GM18502 (cell line): ENCODE data around the gene FGR.
"Not testable (repeated sequence)": the region's sequence is repeated elsewhere in the genome, so short reads cannot be mapped to it uniquely, and the experiment has no call there.

Experiments
- ATAC-seq: cut with Tn5 transposase; IDR thresholded peaks from one replicate; pipeline ENCODE4 v1.9.1; 2021; ENCODE audit warnings: mild to moderate bottlenecking; ENCODE audit not compliant: unreplicated experiment, poor library complexity

Gene FGR

DNA sequence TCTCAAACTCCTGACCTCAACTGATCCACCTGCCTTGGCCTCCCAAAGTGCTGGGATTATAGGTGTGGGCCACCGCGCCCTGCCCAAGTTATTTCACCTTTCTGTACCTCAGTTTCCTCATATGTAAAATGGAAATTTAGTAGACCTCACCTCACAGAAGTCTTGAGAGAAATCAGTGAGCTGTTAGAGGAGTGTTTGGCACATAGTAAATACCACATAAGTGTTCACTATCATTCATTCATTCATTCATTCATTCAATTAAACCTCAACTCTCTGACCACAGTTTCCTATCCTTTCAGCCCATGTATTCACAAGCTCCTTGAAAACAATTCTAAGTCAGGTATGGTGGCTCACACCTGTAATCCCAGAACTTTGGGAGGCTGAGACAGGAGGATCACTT lies 3.8 kb upstream of the FGR start:
- no peak for ATAC-seq

DNA sequence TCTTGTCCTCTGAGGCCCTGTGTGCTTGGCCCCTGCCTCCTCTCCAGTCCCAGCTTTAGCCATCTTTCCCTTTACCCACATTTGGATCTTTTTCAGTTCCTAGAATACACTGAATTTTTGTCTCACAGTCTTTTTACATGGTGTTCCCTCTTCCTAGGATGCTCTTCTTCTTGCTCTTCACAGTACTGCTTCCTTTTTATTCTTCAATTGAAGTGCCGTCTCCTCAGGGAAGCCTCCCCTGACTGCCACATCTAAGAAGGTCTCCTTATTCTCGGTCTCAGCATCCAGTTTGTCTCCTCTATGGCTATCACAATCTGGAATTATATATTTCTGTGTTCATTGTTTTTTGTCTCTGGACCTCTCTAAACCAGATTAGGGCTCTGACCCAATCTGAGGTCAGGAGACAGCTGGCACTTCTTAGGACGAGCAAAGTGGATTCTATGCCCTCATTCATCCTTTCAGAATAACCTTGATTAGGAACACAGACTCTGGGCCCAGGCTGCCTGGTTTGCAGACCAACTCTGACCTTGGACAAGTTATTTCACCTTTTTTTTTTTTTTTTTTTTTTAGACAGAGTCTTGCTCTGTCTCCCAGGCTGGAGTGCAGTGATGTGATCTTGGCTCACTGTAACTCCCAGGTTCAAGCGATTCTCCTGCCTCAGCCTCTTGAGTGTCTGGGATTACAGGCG lies 3.2 kb upstream of the FGR start:
- no peak for ATAC-seq

DNA sequence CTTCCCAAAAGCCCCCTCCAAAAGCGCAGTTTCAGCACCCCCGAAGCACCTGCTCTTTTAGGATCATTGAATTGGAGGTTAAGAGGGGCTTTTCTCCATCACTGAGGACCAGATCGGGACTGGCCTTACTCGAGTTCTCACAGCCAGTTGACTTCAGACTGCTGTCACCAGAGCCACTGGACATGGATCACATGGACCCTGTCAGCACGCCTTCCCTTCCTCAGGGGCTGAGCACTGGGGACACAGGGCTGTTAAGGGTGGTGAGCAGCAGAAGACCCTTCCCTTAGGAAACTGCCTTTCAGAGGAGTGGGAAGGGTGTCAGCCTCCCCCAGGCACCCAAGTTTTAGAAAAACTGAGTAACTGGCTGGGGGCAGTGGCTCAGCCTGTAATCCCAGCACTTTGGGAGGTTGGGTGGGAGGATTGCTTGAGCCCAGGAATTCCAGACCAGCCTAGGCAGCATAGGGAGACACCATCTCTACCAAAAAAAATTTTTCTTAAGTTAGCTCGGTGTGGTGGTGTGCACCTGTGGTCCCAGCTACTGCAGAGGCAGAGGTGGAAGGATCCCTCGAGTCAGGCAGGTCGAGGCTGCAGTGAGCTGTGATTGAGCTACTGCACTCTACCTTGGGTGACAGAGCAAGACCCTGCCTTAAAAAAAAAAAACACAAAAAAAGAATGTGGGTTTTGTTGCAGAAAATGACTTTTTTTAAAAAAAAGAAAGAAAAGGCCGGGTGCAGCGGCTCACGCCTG lies 584 bp upstream of the FGR start:
- ATAC-seq: no peak

DNA sequence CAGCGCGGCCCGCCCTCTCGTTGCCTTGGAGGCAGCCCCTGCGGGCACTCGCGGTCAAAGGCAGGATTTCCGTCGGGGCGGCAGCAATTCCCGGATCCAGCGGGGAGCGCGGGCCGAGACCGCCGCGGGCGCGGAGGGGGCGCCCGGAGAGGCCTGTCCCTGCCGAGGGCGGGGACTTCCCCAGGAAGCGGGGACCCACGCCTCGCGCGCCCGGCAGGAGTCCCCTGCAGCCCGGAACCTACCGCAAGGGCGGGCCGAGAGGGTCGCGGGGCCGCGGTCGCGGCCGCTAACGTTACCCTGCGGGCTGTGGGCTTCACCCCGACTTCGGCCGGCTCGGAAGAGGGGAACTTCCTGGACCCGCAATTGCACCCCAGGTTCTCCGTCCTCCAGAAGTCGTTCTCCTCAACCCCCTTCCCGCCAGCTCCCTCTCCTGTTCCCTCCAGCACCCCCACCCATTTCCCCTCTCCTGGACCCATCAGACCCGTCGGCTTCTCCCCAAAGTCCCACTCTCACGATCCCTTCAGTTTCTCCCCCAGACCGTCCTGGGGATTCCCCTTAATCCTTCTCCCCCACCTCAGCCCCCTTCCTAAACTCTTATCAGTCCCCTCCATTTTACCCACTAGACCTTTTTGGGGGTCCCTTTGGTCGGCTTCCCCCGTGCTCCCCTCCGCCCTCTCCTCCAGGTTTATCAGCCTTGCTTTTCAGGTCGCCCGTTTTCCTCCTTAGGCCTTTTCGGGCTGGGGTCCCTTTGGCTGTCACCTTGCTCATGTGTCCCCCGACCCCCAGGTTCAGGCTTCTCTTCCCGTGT lies 604 bp downstream of the FGR start:
- no peak for ATAC-seq

DNA sequence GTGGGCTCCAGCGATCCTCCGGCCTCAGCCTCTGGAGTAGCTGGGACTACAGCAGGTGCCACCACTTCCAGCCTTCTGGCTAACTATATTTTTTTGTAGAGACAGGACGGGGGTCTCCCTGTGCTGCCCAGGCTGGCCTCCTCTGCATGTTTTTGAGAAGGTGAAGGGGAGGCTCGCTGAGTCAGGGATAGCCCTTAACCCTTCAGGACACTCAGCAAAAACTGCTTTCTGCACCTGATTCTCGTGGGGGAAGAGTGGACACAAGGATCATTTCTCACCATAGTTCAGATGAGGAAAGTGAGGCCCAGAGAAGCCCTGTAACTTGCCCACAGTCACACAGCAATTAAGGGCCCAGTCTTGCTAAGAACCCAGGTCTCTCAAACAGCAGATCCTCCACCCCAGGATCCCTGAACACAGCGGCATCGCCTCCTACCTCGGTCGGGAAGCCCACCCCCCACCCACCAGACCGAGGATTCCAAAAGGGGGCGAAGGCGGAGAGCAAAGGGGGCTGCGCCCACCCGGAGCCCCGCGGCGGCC lies 1.3 kb downstream of the FGR start:
- no peak for ATAC-seq

DNA sequence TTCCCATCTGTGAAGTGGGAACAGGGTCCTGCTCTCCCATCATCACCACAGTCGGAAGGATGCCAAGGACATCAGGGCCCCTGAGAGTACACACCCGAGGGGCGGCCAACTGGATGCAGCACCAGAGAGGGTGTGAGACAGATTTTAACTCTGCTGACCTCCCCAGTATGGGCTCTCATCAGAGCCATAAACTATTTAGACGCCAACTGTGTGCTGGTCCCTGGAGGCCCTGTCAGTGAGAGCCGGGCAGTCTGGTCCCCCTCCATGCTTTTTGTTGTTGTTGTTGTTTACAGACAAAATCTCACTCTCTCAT lies 1.7 kb downstream of the FGR start:
- no peak for ATAC-seq

DNA sequence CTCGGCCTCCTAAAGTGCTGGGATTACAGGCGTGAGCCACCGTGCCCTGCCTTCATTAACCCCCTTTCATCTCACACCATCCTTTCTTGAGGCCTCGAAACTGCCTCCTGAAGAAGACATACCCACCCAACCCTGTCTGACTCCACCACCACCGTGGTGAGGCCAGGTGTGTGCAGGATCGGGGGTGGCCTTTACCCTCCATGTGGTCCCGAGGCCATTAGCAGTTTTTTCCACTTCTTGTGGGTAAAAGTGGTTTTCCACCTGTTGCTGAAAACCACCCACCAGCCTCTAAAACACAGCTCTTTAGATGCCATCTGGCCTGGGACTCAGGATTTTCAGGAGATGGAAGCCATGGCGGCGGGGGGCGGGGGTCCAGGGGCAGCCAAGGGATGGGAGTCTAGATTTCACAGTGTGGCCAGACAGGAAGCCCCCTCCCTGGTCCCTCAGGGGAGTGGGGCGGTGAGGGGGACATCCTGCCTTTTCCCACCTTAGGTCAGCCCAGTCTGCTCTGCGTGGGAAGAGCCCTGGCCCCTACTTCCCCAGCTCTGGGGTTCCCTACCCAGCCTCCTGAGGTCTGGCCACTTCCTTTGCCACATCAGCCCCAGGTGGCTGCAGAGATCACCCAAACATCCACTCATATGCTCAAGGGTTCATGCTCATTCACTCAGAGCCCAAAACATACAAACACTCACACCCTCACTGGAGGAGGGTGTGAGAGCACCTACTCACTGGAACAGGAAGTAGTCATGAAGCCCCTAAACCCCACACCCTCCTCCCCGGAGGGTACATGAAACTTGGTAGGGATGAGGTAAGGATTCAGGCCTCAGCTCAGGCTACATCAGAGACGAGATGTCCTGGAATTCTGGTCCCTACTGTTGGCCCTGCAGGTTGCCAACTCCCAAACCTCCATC lies 2.3 kb downstream of the FGR start:
- ATAC-seq: peak; percentile 40

DNA sequence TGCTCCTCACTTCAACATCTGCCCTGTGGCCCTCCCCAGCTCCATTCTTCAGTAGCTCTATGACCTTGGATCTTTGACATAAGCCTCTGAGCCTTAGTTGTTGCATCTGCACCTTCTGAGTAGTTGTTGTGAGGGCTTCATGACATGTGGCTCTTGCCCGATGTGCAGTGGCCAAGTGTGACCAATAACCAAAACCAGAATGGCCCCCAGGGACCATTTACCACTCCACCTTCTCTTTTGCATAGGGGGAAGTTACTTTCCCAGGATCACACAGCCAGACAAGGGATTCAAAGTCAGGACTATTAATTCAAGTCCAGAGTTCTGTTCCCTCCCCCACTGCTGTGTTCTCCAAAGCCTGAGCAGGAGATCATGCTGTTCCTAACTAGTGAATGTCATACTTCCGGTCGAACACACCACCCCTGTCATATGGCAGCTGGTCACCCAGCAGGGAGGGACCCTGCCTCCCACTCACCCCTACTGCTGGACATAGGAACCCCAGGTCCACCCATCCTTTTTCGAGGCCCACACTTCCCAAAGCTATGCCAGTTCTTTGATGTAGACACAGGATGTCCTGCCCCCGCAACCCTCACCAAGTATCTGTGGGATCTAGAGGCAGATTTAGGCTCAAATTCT lies 4.0 kb downstream of the FGR start:
- no peak for ATAC-seq

DNA sequence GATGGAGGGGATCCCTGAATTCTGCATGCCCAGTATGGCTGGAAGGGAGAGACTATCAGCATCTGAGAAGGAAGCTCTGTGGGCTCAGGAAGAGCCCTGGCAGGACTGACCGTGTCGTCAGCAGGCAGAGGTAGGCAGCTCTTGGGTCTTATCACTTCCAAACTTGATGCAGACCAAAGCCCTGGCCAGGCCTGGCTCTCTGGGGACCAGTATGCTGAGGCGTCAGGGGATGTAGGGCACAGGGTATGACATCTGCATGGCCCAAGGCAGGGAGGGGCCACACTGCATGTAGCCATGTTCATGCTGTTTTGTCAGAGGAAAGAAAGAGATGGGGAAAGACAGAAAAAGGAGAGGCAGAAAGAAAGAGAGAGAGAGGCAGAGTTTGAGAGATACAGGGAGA lies 6.3 kb downstream of the FGR start:
- ATAC-seq: no peak

DNA sequence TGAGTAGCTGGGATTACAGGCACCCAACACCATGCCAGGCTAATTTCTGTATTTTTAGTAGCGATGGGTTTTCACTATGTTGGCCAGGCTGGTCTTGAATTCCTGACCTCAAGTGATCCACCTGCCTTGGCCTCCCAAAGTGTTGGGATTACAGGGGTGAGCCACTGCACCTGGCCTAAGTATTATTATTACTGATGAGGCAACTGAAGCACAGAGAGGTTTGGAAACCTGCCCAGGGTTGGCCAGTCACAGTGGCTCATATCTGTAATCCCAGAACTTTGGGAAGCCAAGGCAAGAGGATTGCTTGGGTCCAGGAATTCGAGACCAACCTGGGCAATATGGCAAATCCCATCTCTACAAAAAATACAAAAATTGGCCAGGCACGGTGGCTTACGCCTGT lies 7.3 kb downstream of the FGR start:
- ATAC-seq: not testable (repeated sequence)

DNA sequence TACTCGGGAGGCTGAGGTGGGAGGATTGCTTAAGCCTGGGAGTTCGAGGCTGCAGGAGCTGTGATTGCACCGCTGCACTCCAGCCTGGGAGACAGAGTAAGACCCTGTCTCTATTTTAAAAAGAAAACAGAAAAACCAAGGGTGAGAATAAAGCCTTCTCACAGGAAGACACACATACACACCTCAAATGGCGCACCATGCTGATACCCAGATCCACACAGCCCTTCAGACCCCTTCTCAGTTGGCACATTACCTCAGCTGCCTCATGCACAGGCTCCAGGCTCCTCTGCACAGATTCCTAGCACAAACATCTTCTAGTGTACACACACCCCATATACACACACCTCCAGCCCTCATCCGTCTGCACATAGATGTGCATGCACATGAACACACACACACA lies 7.9 kb downstream of the FGR start:
- ATAC-seq: no peak

DNA sequence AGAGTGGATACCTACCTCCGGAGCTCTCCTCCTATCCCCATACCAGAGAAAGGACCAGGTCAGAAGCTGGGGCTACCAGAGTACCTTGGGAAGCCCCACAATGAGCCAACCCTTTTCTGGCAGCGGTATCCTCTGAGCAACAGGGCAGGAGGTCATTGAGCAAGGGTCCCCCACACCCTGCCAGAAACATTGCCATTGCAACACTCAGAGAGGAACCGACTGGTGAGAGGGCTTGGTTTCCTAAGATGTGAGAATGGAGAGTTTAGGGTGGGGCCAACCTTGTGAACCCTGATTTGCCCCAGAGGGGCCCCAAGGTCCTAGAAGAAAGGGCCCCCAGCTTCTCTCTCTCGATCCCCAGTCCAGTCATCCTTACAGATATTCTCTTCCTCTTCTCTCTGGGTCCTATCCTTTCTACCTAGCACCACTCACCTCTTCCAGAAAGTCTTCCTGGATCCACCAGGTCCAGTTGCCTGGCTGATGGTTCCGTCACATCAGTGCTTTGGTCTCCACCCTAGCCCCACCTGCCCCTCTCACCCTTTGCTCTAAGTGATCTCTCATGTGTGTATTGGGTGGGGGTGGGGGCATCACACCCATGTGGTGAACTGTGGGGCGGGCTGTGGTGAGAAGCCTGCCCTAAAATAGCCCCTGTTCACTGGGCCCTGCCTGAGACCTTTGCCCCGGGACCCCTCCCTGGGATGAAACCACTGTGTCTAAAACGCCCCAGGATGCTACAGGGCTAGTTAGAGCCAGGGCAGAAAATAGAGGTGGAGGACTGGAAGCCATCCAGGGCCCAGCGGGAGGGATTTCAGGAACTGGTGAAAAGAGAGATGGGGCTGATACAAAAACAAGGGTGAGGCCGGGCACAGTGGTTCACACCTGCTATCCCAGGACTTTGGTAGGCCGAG lies 8.7 kb downstream of the FGR start:
- ATAC-seq: no peak

DNA sequence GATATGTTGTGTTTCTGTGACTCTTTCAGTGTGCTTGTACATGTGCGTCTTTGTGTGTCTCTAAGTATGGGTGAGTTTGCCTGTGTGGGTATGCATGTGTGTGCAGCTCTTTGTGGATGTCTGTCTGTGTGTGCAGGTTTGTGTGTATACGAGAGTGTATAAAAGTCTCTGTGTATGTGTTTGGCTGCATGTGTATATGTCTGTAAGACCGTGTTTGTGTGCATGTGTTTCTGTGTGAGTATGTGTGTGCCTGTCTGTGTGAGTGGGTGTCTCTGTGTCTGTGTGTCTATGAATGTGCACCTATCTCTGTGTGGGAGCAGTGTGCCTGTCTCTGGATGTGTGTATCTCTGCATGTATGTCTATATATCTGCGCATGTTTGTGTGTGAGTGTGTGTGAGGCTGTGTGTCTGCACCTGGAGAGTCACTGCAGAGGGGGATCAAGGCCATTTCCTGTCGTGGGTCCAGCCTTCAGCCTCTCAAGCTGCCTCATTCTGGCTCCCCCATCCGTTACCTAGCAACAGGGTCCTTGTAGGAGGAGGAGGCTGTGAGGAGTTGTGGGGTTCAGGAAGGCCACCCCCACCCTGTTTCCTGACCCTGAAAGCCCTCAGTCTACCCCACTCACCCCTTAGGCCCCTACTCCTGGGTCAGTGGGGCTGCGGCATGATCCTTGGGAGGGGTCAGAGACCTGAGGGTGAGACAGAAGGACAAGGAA lies 10.4 kb downstream of the FGR start:
- peak; percentile 23 for ATAC-seq

DNA sequence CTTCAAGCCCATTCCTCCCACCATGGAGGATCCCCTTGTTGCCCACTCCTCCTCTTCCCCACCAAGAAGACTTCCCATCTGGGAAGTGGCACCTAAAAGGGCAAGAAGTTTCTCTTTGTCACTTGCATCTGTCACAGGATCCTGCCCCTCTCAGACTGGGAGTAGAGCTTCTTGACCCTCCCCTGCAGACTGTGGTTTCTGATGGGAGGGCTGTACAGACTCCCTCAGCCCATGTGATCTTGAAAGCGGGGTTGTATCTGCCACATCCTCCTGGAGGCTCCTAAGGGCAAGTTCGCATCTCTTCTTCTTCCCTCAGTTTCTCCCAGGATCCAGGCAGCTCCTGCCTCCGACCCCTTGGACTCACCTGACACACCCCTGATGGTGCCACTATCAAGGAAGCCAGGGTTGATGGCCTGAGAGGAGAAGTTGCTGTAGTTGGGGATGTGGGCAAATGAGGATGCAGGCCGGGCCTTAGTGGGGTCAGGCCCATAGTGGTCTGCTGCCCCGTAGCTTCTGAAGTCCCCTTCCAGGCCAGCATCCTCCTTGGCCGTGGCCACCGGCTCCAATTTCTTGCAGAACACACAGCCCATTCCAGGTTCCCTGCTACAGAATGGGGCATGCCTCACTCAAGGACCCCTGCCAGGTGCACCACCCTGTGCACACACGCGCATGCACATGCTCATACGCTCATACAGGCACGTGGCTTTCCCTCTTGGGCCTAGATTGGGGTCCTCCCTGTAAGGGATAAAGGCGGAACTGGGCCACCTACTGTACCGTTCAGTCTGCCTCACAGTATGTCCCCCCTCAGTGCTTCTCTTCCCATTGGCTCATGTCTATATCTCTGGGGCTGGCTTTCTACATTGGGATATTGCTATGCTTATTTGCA lies 11.4 kb downstream of the FGR start:
- no peak for ATAC-seq

DNA sequence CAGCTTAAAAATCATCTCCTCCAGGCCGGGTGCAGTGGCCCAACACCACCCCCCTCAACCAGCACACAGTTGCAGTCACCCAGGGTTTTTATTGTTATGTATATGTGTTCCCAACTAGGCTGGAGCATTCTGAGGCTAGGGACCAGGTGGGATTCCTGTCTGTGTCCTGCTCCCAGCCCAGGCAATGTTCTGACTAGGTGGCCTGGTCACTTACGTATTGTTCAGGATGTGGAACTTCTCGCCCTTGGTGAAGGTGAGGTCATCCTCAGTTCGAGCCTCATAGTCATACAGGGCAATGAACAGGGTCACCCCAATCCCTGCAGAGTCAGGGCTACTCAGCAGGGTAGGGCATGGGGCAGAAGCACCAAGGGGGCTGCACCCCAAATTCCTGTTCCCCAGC lies 12.2 kb downstream of the FGR start:
- ATAC-seq: no peak

DNA sequence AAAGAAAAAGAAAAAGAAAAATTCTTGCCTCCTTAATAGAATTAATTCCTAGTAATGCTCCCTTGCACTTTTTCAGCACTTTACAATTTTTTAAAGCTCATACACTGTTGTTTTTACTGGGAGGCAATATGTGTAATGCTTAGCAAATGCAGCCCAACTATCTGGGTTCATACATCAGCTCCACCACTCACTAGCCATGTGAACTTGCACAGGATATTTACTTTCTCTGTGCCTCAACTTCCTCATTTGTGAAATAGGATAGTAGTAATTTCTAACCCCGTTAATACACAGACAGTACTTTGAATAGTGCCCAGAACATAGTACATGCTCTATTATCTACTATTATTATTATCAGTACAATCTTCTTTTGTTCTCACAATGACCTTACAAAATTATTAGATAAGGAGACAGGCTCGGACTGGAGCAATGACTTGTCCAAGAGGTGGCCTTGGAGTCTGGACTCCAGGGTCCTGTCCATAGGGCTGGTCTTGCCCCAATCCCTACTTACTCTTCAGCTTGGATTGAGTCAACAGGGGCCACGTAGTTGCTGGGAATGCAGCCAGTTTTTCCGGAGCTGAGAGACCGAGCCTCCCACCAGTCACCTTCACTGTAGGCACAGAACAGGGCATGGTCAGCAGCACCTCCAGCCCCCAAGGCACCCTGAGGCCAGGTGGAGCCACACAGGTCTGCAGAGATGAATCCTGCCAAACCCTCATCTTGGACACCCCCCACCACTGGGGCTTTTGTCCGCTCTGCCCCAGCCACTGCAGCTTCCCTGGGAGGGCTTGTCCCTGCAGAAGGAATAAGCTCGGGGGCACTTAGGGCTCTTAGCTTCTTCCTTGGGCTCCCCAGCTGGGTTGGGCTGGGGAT lies 13.7 kb downstream of the FGR start:
- ATAC-seq: no peak
